Gastroesophageal sphincter (tissue), 3 donors: ENCODE data around the gene CMC2.

ENCODE experiments used
- EP300 ChIP-seq: sonication (generic); formaldehyde crosslinking; IDR thresholded peaks from one replicate; pipeline ENCODE4 v1.6.1; 2017; ENCODE audit warnings: antibody characterized with exemption, mild to moderate bottlenecking
- POLR2A ChIP-seq, 2 donors: fragments of 450-650 bp; IDR thresholded peaks; one replicate each; pipeline ENCODE4 v1.6.1; 2017; ENCODE audit warnings: antibody characterized with exemption in 2 of 2, mild to moderate bottlenecking in 2 of 2, moderate library complexity in 1 of 2
- POLR2AphosphoS5 ChIP-seq: sonication (generic); formaldehyde crosslinking; IDR thresholded peaks from one replicate; pipeline ENCODE4 v1.6.1; 2017; ENCODE audit warnings: antibody characterized with exemption
- TF ChIP-seq, protein P1 (sequence below), 4 experiments: fragments of 200-600 bp in 2 of 4; fragments of 450-650 bp in 2 of 4; sonication (generic) in 1 of 4; IDR thresholded peaks; one replicate each; pipeline ENCODE4 v1.5.1; 2017 to 2019; ENCODE audit warnings: antibody characterized with exemption in 4 of 4, mild to moderate bottlenecking in 2 of 4, moderate library complexity in 2 of 4

DNA sequence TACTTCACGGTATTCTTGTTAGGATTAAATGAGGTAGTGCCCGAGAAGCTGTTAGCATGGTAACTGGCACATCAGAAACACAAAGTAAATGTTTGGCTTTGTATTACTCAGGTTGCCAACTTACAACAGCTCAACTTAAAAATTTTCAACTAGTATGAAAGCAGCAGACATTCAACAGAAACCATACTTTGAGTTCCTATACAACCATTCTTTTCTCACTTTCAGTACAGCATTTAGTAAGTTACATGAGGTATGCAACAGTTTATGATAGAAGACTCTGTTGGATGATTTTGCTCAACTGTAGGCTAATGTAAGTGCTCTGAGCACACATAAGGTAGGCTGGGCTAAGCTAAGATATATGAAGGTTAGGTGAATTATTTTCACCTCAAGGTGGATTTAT lies 8.0 kb upstream of the CMC2 start:
- TF ChIP-seq POLR2AphosphoS5 (no peak), POLR2A (IDR thresholded peaks at IDR 0.05) (no peak), EP300 (no peak)
- TF ChIP-seq, protein P1, sequence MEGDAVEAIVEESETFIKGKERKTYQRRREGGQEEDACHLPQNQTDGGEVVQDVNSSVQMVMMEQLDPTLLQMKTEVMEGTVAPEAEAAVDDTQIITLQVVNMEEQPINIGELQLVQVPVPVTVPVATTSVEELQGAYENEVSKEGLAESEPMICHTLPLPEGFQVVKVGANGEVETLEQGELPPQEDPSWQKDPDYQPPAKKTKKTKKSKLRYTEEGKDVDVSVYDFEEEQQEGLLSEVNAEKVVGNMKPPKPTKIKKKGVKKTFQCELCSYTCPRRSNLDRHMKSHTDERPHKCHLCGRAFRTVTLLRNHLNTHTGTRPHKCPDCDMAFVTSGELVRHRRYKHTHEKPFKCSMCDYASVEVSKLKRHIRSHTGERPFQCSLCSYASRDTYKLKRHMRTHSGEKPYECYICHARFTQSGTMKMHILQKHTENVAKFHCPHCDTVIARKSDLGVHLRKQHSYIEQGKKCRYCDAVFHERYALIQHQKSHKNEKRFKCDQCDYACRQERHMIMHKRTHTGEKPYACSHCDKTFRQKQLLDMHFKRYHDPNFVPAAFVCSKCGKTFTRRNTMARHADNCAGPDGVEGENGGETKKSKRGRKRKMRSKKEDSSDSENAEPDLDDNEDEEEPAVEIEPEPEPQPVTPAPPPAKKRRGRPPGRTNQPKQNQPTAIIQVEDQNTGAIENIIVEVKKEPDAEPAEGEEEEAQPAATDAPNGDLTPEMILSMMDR (IDR thresholded peaks at IDR 0.05): no peak
